Measurements from ENCODE around the gene KDM2B. TPM values are rescaled to one million over a fixed set of nuclear protein-coding genes. Genes with fewer than 3 reads are reported as not detected.

KDM2B gene
- total and polyA plus RNA-seq, 2 donors (not counting 3 experiments of a cell fraction or from before 2014, with no cell fraction given): 26.8 to 37.3 TPM

DNA sequence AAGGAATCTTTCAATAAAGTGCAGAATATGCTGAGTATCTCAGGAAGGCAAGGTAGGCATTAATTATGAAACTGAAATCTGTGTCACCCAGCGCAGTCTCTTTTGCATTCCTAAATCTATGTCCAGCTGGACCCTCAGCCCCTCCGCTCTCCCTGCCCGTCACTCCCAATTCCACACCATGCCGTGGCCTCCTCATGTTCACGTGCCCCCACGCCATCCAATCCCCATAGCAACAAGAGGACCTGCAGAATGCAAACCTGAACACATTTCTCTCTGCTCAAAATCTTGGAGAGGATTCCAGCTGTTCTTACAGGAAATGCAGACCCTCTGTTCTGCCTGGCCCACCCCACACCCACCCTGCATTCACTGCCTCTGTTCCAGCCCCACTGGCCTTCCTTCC lies 35.3 kb downstream of the KDM2B start:
- no peak overlapping the region for H3K9ac ChIP-seq (replicated peaks; ENCODE audit: extremely low read depth, insufficient read depth, low read length)
- FAIRE-seq (no peak), DNase-seq (ENCODE audit: low read depth, low spot score) (no peak)
- no peaks in the 10 kb centered on the region for H3K79me2 ChIP-seq (ENCODE audit: control insufficient read depth, insufficient read depth, low read length)
- H3K27me3 ChIP-seq (ENCODE audit: control insufficient read depth in 2 of 2, insufficient read depth in 2 of 2, low read length in 2 of 2): no peaks in the 10 kb centered on the region
- H3K27ac ChIP-seq (ENCODE audit: insufficient read depth, low read depth, low read length): no peak overlapping the region
- no peak overlapping the region for H3K4me2 ChIP-seq (ENCODE audit: insufficient read depth, low read length)
- H2AFZ ChIP-seq (ENCODE audit: low read depth, low read length): no peak overlapping the region
- TF ChIP-seq FOS (IDR thresholded peaks at IDR 0.05; ENCODE audit: borderline replicate concordance, insufficient read depth, low read length) (no peak), MYC (IDR thresholded peaks at IDR 0.05; ENCODE audit: low read depth, low read length) (no peak), POLR2A (IDR thresholded peaks at IDR 0.05; ENCODE audit: low read depth, low read length) (no peak), EZH2 (IDR thresholded peaks at IDR 0.05; ENCODE audit: borderline replicate concordance, low read depth, low read length, severe bottlenecking) (no peak), JUN (IDR thresholded peaks at IDR 0.05; ENCODE audit: borderline replicate concordance, insufficient read depth, insufficient read length, low read depth) (no peak), POLR2AphosphoS5 (IDR thresholded peaks at IDR 0.05; ENCODE audit: insufficient read depth, low read depth, low read length) (no peak), GATA2 (IDR thresholded peaks at IDR 0.05; ENCODE audit: insufficient read depth, insufficient read length, low read depth, low read length) (no peak)
- TF ChIP-seq, protein P1, sequence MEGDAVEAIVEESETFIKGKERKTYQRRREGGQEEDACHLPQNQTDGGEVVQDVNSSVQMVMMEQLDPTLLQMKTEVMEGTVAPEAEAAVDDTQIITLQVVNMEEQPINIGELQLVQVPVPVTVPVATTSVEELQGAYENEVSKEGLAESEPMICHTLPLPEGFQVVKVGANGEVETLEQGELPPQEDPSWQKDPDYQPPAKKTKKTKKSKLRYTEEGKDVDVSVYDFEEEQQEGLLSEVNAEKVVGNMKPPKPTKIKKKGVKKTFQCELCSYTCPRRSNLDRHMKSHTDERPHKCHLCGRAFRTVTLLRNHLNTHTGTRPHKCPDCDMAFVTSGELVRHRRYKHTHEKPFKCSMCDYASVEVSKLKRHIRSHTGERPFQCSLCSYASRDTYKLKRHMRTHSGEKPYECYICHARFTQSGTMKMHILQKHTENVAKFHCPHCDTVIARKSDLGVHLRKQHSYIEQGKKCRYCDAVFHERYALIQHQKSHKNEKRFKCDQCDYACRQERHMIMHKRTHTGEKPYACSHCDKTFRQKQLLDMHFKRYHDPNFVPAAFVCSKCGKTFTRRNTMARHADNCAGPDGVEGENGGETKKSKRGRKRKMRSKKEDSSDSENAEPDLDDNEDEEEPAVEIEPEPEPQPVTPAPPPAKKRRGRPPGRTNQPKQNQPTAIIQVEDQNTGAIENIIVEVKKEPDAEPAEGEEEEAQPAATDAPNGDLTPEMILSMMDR (IDR thresholded peaks at IDR 0.05; ENCODE audit: extremely low read depth in 1 of 2, insufficient read depth in 1 of 2, low read depth in 1 of 2, low read length in 2 of 2): no peak
- TF ChIP-seq, protein P2, sequence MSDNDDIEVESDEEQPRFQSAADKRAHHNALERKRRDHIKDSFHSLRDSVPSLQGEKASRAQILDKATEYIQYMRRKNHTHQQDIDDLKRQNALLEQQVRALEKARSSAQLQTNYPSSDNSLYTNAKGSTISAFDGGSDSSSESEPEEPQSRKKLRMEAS (IDR thresholded peaks at IDR 0.05; ENCODE audit: insufficient read depth, insufficient read length): no peak
- no peaks in the 10 kb centered on the region for H3K4me1 ChIP-seq (ENCODE audit: control insufficient read depth, extremely low read depth, insufficient read depth, low read length)
- no peak overlapping the region for H3K4me3 ChIP-seq (replicated peaks in 1 of 3; ENCODE audit: insufficient read depth in 1 of 3, low read depth in 1 of 3, low read length in 3 of 3)
- no TSS peak for BruUV-seq (replicated peaks)
- dilution Hi-C loops (cut with MboI; ENCODE audit: extremely low pct_ligation_motif_present, low sequenced_read_pairs) (no loop called here), intact Hi-C loops (cut with micrococcal nuclease) (no loop called here)
- H4K20me1 ChIP-seq (replicated peaks; ENCODE audit: control insufficient read depth, extremely low read depth, insufficient read depth, low read length): no peaks in the 10 kb centered on the region
- ChIA-PET CTCF (interaction anchor here (1.9 kb wide), 1 partner anchor 123 kb away, joined by 6 read pairs; no protein-coding TSS in a partner anchor), POLR2A (no interaction called here)
- no peaks in the 10 kb centered on the region for H3K9me3 ChIP-seq (replicated peaks; ENCODE audit: control insufficient read depth, insufficient read depth, low read length)
- H3K9me1 ChIP-seq (replicated peaks; ENCODE audit: control insufficient read depth, extremely low read depth, insufficient read depth, low read length): no peaks in the 10 kb centered on the region
- no peaks in the 10 kb centered on the region for H3K36me3 ChIP-seq (ENCODE audit: control insufficient read depth in 2 of 2, extremely low read depth in 1 of 2, insufficient read depth in 2 of 2, low read length in 2 of 2)
